Neuronal stem cell (in vitro differentiated cells): ENCODE measurements around the gene GSTT4.

Source experiments
- DNase-seq: peaks from one replicate; pipeline ENCODE4 v3.0.0-alpha.2; 2013; ENCODE audit warnings: low spot score
- H2AFZ ChIP-seq: one replicate; pipeline ENCODE4 v1.6.1; 2013; ENCODE audit warnings: mild to moderate bottlenecking, low read length, inconsistent platforms
- H2AK5ac ChIP-seq: 2 replicates; pipeline ENCODE4 v1.6.1; 2013; ENCODE audit warnings: low read depth, mild to moderate bottlenecking, inconsistent platforms, low read length, moderate library complexity, mixed read lengths
- H2BK120ac ChIP-seq: 2 replicates; pipeline ENCODE4 v1.6.1; 2013; ENCODE audit warnings: low read depth, mild to moderate bottlenecking, inconsistent platforms, low read length, moderate library complexity, mixed read lengths
- H2BK12ac ChIP-seq: one replicate; pipeline ENCODE4 v1.6.1; 2013; ENCODE audit warnings: low read length, inconsistent platforms
- H2BK15ac ChIP-seq: 2 replicates; pipeline ENCODE4 v1.6.1; 2013; ENCODE audit warnings: mild to moderate bottlenecking, low read length, inconsistent platforms, mixed read lengths
- H2BK5ac ChIP-seq: one replicate; pipeline ENCODE4 v1.6.1; 2013; ENCODE audit warnings: inconsistent platforms, mild to moderate bottlenecking, low read length, moderate library complexity
- H3K14ac ChIP-seq: one replicate; pipeline ENCODE4 v1.6.1; 2013; ENCODE audit warnings: low read length, inconsistent platforms
- H3K18ac ChIP-seq: 2 replicates; pipeline ENCODE4 v1.6.1; 2013; ENCODE audit warnings: low read length, inconsistent platforms
- H3K23ac ChIP-seq: 2 replicates; pipeline ENCODE4 v1.6.1; 2013; ENCODE audit warnings: low read depth, mild to moderate bottlenecking, mixed read lengths, low read length, inconsistent platforms; ENCODE audit not compliant: poor library complexity
- H3K27ac ChIP-seq: replicated peaks from 3 replicates; pipeline ENCODE4 v1.5.1; 2013; ENCODE audit warnings: low read length, inconsistent platforms
- H3K27me3 ChIP-seq, 3 experiments: 2 replicates each; pipeline ENCODE4 v1.6.1; 2013; ENCODE audit warnings: low read length in 3 of 3, mild to moderate bottlenecking in 2 of 3, inconsistent platforms in 1 of 3, low read depth in 1 of 3, mixed read lengths in 1 of 3, moderate library complexity in 1 of 3; ENCODE audit not compliant: control insufficient read depth in 3 of 3, insufficient read depth in 3 of 3
- H3K36me3 ChIP-seq, 2 donors: replicated peaks in 1 of 2; 2 replicates each; pipeline ENCODE4 v1.6.1; 2013; ENCODE audit warnings: low read length in 2 of 2; ENCODE audit not compliant: control insufficient read depth in 2 of 2, insufficient read depth in 2 of 2
- H3K4ac ChIP-seq: 2 replicates; pipeline ENCODE4 v1.6.1; 2013; ENCODE audit warnings: inconsistent platforms, mild to moderate bottlenecking, low read length, moderate library complexity
- H3K4me1 ChIP-seq, 2 donors: 1 replicate in 1 of 2; 2 replicates in 1 of 2; pipeline ENCODE4 v1.6.1; 2013; ENCODE audit warnings: low read length in 2 of 2, low read depth in 1 of 2; ENCODE audit not compliant: control insufficient read depth in 2 of 2, insufficient read depth in 1 of 2
- H3K4me2 ChIP-seq: one replicate; pipeline ENCODE4 v1.6.1; 2013; ENCODE audit warnings: mild to moderate bottlenecking, low read length, inconsistent platforms; ENCODE audit not compliant: insufficient read depth, poor library complexity, severe bottlenecking
- H3K4me3 ChIP-seq, 2 donors: 2 replicates each; pipeline ENCODE4 v1.5.1; 2013; ENCODE audit warnings: low read length in 2 of 2, mild to moderate bottlenecking in 2 of 2, inconsistent platforms in 1 of 2, moderate library complexity in 1 of 2
- H3K79me1 ChIP-seq: one replicate; pipeline ENCODE4 v1.6.1; 2013; ENCODE audit warnings: low read depth, mild to moderate bottlenecking, inconsistent platforms, low read length, moderate library complexity
- H3K9ac ChIP-seq: one replicate; pipeline ENCODE4 v1.6.1; 2013; ENCODE audit warnings: mild to moderate bottlenecking, low read depth, low read length, inconsistent platforms; ENCODE audit not compliant: poor library complexity
- H3K9me3 ChIP-seq, 2 donors: replicated peaks in 1 of 2; 2 replicates each; pipeline versions ENCODE3 to v1.6.1; 2013; ENCODE audit warnings: low read length in 2 of 2, mild to moderate bottlenecking in 2 of 2, inconsistent platforms in 1 of 2, low read depth in 1 of 2, mixed read lengths in 1 of 2, moderate library complexity in 1 of 2; ENCODE audit not compliant: control insufficient read depth in 2 of 2, insufficient read depth in 1 of 2
- H4K8ac ChIP-seq: one replicate; pipeline ENCODE4 v1.6.1; 2013; ENCODE audit warnings: low read depth, mild to moderate bottlenecking, inconsistent platforms, low read length, moderate library complexity
- H4K91ac ChIP-seq: one replicate; pipeline ENCODE4 v1.6.1; 2013; ENCODE audit warnings: low read length, low read depth, mild to moderate bottlenecking, inconsistent platforms; ENCODE audit not compliant: poor library complexity
- WGBS, 2 donors: extraction: QIAGEN DNeasy Blood & Tissue Kit; methylation state at CpG; one replicate each; pipeline ENCODE4 v1.1.7; 2013; ENCODE audit warnings: missing lambda C conversion rate in 2 of 2, mixed read lengths in 1 of 2; ENCODE audit not compliant: insufficient read length in 2 of 2, insufficient replicate concordance in 1 of 2; ENCODE audit errors: extremely low coverage in 2 of 2; 5-methylcytosine and 5-hydroxymethylcytosine counted together

The GSTT4 gene

DNA sequence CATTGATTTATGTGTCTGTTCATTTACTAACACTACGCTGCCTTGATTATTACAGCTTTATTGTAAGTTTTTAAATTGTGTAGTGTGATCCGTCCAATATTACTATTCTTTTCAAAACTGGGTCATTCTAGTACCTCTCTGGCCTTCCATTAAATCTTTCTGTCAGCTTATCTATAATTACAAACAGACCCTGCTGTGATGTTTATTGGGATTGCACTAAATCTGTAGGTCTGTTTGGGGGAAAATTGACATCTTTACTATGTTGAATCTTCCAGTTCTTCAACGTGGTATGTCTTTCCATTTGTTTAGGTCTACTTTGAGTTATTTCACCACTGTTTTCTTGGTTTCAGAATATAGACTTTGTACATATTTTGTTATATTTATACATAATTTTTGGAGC, 21.5 kb upstream of the GSTT4 start:
- no peaks in the 10 kb centered on the region for H3K4me1 ChIP-seq
- no peak for DNase-seq
- WGBS, 2 donors, result no CpG with 5 or more reads among the region's 3 CpGs
- H2BK120ac ChIP-seq, result no peak overlapping the region
- H3K9ac ChIP-seq, result no peak overlapping the region
- H2BK5ac ChIP-seq, result no peak overlapping the region
- no peak overlapping the region for H3K14ac ChIP-seq
- H2BK15ac ChIP-seq, result no peak overlapping the region
- H3K27me3 ChIP-seq, result no peaks in the 10 kb centered on the region
- no peak overlapping the region for H2BK12ac ChIP-seq
- no peak overlapping the region for H4K8ac ChIP-seq
- H3K27ac ChIP-seq, result no peak overlapping the region
- no peak overlapping the region for H4K91ac ChIP-seq
- no peak overlapping the region for H2AFZ ChIP-seq
- H3K79me1 ChIP-seq, result no peaks in the 10 kb centered on the region
- no peak overlapping the region for H3K18ac ChIP-seq
- no peak overlapping the region for H3K4me3 ChIP-seq
- H3K4ac ChIP-seq, result no peak overlapping the region
- no peak overlapping the region for H3K4me2 ChIP-seq
- H3K9me3 ChIP-seq, result peaks cover 0 to 3% of the 10 kb centered on the region in 2 donors
- peaks cover 0 to 12% of the 10 kb centered on the region in 2 donors for H3K36me3 ChIP-seq
- no peak overlapping the region for H3K23ac ChIP-seq
- H2AK5ac ChIP-seq, result no peak overlapping the region

DNA sequence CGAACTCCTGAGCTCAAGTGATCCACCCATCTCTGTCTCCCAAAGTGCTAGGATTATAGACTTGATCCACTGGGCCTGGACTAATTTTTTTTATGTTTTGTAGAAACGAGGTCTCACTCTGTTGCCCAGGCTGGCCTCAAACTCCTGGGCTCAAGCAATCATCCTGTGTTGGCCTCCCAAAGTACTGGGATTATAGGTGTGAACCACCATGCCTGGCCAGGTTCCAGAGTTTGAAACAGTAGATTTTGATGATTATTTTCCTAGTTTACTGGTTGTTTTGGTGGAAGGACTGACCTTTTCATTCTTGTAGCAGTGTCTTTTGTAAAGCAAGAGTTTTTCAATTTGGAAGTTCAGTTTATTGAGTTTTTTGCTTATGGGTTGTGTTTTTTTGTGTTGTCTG, 20.8 kb upstream of the GSTT4 start:
- Histone ChIP-seq H3K4ac (no peak overlapping the region), H3K27ac (no peak overlapping the region), H2AFZ (no peak overlapping the region), H2BK5ac (no peak overlapping the region), H3K4me3 (no peak overlapping the region), H2BK120ac (no peak overlapping the region), H3K27me3 (no peaks in the 10 kb centered on the region), H3K4me2 (no peak overlapping the region), H2BK15ac (no peak overlapping the region), H3K36me3 (peaks cover 0 to 11% of the 10 kb centered on the region in 2 donors), H3K18ac (no peak overlapping the region), H4K8ac (no peak overlapping the region), H4K91ac (no peak overlapping the region), H3K79me1 (no peaks in the 10 kb centered on the region), H2AK5ac (no peak overlapping the region), H3K9ac (no peak overlapping the region), H2BK12ac (no peak overlapping the region), H3K23ac (no peak overlapping the region), H3K9me3 (peaks cover 0 to 3% of the 10 kb centered on the region in 2 donors), H3K14ac (no peak overlapping the region), H3K4me1 (no peaks in the 10 kb centered on the region)
- WGBS, 2 donors, result no CpG with 5 or more reads among the region's 2 CpGs
- no peak for DNase-seq

DNA sequence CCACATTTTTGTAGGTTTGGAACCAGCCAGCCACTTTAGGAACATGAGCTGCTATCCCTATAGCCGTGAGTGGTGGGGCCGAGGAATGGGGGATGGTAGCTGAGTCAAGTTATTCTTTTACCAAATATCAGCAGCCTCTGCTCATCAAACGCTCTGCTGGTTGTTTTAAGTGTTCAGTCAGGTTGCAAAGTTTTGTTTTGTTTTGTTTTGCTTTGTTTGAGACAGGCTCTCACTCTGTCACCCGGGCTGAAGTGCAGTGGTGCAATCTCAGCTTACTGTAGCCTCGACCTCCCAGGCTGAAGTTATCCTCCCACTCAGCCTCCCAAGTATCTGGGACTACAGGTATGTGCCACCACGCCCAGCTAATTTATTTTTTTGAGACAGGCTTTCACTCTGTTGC, 20.2 kb upstream of the GSTT4 start:
- H2BK12ac ChIP-seq, result no peak overlapping the region
- no peak overlapping the region for H3K4me3 ChIP-seq
- H4K8ac ChIP-seq, result no peak overlapping the region
- H3K14ac ChIP-seq, result no peak overlapping the region
- H3K27me3 ChIP-seq, result no peaks in the 10 kb centered on the region
- H2BK15ac ChIP-seq, result no peak overlapping the region
- peaks cover 0 to 3% of the 10 kb centered on the region in 2 donors for H3K9me3 ChIP-seq
- no peak overlapping the region for H3K18ac ChIP-seq
- WGBS, 2 donors, result no CpG with 5 or more reads among the region's 6 CpGs
- H2AK5ac ChIP-seq, result no peak overlapping the region
- no peak overlapping the region for H3K23ac ChIP-seq
- no peak overlapping the region for H4K91ac ChIP-seq
- H3K4me2 ChIP-seq, result no peak overlapping the region
- H3K4me1 ChIP-seq, result no peaks in the 10 kb centered on the region
- H2BK5ac ChIP-seq, result no peak overlapping the region
- no peak overlapping the region for H2BK120ac ChIP-seq
- peaks cover 0 to 6% of the 10 kb centered on the region in 2 donors for H3K36me3 ChIP-seq
- no peak overlapping the region for H3K27ac ChIP-seq
- no peaks in the 10 kb centered on the region for H3K79me1 ChIP-seq
- H3K9ac ChIP-seq, result no peak overlapping the region
- DNase-seq, result no peak
- no peak overlapping the region for H2AFZ ChIP-seq
- no peak overlapping the region for H3K4ac ChIP-seq

DNA sequence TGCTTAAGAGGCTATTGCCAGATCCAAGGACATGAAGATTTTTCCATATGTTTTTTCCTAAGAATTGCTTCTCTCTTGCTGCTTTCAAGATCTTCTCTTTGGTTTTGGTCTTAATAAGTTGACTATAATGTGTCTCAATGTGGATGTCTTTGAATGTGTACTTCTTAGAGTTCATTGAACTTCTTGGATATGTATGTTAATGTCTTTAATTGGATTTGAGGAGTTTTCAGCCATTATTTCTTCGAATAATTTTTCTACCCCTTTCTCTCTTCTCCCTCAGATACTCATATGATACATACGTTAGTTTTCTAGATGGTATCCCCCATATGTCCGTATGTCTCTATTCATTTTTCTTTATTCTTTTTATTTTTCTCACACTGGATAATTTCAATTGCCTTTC, 19.1 kb upstream of the GSTT4 start:
- Histone ChIP-seq H3K27ac (no peak overlapping the region), H3K9ac (no peak overlapping the region), H3K14ac (no peak overlapping the region), H2BK15ac (no peak overlapping the region), H4K91ac (no peak overlapping the region), H4K8ac (no peak overlapping the region), H2BK120ac (no peak overlapping the region), H3K23ac (no peak overlapping the region), H3K4me3 (no peak overlapping the region), H2BK5ac (no peak overlapping the region), H3K27me3 (no peaks in the 10 kb centered on the region), H3K36me3 (peaks cover 0 to 6% of the 10 kb centered on the region in 2 donors), H3K18ac (no peak overlapping the region), H3K4me1 (no peaks in the 10 kb centered on the region), H2AFZ (no peak overlapping the region), H3K4ac (no peak overlapping the region), H3K4me2 (no peak overlapping the region), H3K79me1 (no peaks in the 10 kb centered on the region), H2BK12ac (no peak overlapping the region), H2AK5ac (no peak overlapping the region), H3K9me3 (peaks cover 0 to 3% of the 10 kb centered on the region in 2 donors)
- WGBS, 2 donors, result no CpG with 5 or more reads among the region's 3 CpGs
- DNase-seq, result no peak
